Fibroblast of villous mesenchyme (primary cell): ENCODE results near the gene PCNX4. TPM values are rescaled to one million over a fixed set of nuclear protein-coding genes. Genes with fewer than 3 reads are reported as not detected.

Experiments
- DNase-seq: peaks from one replicate; pipeline ENCODE4 v3.0.0-alpha.2; 2010; ENCODE audit warnings: low read depth
- H3K4me3 ChIP-seq: 2 replicates; pipeline ENCODE4 v1.5.1; 2011; ENCODE audit warnings: low read depth, mild to moderate bottlenecking, low read length
- total RNA-seq: library from RNA; depleted of rRNA; stranded (reverse); fragments of >200 nt; gene quantifications from 2 replicates; pipeline ENCODE4 v1.2.3, GENCODE V29; 2012
- TF ChIP-seq, protein P1 (sequence below): IDR thresholded peaks from 2 replicates; pipeline ENCODE4 v1.5.1; 2012; ENCODE audit warnings: low read depth, mild to moderate bottlenecking, low read length; ENCODE audit not compliant: insufficient read depth

PCNX4 gene
- total RNA-seq, 1 donor, result 138 TPM

DNA sequence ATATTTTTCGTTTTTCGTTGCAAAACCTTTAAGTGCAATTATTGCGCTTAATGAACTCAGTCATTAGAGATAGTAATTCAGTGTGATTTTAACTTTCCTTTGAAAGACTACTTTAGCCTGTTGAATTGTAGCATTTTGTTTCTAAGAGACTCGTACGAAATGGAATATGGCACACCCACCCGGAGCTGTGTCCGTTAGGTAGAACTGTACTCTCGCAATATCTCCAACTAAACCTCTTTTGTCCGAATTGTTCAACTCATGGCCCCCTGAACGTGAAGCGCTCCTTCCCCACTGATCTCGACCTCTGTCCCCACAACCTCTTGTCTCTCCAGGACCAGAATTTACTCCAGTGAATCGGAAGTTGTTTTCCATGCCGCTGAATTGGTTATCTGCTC, 800 bp downstream of the PCNX4 start:
- TF ChIP-seq, protein P1, sequence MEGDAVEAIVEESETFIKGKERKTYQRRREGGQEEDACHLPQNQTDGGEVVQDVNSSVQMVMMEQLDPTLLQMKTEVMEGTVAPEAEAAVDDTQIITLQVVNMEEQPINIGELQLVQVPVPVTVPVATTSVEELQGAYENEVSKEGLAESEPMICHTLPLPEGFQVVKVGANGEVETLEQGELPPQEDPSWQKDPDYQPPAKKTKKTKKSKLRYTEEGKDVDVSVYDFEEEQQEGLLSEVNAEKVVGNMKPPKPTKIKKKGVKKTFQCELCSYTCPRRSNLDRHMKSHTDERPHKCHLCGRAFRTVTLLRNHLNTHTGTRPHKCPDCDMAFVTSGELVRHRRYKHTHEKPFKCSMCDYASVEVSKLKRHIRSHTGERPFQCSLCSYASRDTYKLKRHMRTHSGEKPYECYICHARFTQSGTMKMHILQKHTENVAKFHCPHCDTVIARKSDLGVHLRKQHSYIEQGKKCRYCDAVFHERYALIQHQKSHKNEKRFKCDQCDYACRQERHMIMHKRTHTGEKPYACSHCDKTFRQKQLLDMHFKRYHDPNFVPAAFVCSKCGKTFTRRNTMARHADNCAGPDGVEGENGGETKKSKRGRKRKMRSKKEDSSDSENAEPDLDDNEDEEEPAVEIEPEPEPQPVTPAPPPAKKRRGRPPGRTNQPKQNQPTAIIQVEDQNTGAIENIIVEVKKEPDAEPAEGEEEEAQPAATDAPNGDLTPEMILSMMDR, result no peak
- H3K4me3 ChIP-seq, result peak overlapping the region; percentile 96
- DNase-seq, result peak; percentile 54

- peak; percentile 41 for DNase-seq
- peak overlapping the region; percentile 96 for H3K4me3 ChIP-seq
- TF ChIP-seq, protein P1, result no peak
Measured at GRCh38 chr14:60093080-60093479, 1.4 kb downstream of the PCNX4 start.

DNA sequence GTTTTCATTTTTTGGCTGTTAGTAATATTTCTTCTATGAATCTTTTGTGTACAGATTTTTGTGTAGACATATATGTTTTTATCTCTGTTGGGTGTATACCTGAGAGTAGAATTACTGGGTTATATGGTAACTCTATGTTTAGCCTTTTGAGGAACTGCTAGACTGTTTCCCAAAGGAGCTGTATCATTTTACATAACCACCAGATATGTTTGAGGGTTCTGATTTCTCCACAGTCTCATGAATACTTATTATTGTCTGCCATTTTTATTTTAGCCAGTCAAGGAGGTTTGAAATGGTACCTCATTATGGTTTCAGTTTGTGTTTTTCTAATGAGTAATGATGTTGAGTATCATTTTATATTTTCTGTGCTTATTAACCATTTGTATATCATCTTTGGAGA, 1.9 kb downstream of the PCNX4 start:
- peak overlapping the region; percentile 96 for H3K4me3 ChIP-seq
- TF ChIP-seq, protein P1, result no peak
- DNase-seq, result peak; percentile 21

DNA sequence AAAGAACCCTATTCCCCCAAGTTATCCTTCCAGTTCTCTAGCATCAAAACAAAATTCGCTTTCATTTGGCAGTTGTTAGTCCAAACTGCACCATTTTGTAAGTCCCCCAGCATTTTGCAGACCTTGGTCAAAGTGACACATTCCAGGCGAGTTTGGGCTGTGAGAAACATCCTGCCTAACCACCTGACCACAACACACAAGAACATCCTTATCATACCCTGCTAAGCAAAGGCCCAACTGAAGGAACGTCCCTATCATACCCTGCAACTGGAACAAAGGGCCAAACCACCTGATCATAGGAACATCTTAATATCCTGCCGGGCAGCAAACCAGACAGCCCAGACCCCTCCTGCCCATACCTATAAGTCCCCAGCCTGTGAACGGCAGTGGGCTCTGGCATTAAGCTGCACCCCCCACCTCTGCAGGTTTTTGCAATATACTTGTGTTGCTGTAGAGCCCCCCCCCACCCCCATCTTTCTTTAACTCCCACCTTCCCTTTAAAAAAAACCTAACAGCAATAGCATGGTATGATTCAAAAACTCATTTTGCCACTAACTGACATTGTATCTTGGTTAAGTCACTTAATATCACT, 2.7 kb downstream of the PCNX4 start:
- TF ChIP-seq, protein P1, result no peak
- peak; percentile 75 for DNase-seq
- H3K4me3 ChIP-seq, result peak overlapping the region; percentile 96

DNA sequence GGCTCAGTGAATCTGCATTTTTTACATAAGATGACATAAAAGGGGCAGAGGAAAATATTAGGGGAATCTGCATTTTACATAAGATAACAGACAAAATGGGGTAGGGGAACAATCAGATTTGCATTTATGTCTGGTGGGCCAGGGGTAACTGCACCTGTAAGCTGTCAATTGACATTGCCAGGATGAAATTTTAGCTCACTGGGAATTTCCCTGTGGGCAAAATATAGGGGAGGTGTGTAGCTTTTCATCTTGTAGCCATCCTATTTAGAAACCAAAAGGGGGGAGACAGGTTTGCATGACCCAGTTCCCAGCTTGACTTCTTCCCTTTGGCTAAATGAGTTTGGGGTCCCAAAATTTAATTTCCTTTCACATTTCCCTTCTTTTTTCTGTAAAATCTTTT, 3.5 kb downstream of the PCNX4 start:
- TF ChIP-seq, protein P1, result no peak
- DNase-seq, result no peak
- peak overlapping the region; percentile 15 for H3K4me3 ChIP-seq

- DNase-seq, result peak; percentile 88
- TF ChIP-seq, protein P1, result no peak
- peak overlapping the region; percentile 15 for H3K4me3 ChIP-seq
Measured at GRCh38 chr14:60095781-60096450, 4.2 kb downstream of the PCNX4 start.
